Stimulated activated CD8-positive, alpha-beta memory T cell treated with anti-CD3 and anti-CD28 coated beads, Interleukin-7, amount 100 ng/mL, for 24 hours (primary cell): Measurements from ENCODE around the gene DMBX1.

Experiments used
- DNase-seq: peaks from one replicate; pipeline ENCODE4 v3.0.0-alpha.2; 2020; ENCODE audit warnings: low read depth

Gene DMBX1

GRCh38 chr1:46459315-46459714, 30.3 kb upstream of the DMBX1 start:
- DNase-seq = no peak

- DNase-seq = no peak
Measured at GRCh38 chr1:46461017-46461808, 28.4 kb upstream of the DMBX1 start.

GRCh38 chr1:46461809-46462448, 27.7 kb upstream of the DMBX1 start:
- no peak for DNase-seq

GRCh38 chr1:46464013-46464548, 25.6 kb upstream of the DMBX1 start:
- no peak for DNase-seq

GRCh38 chr1:46464915-46465314, 24.7 kb upstream of the DMBX1 start:
- DNase-seq = no peak

GRCh38 chr1:46465981-46466476, 23.6 kb upstream of the DMBX1 start:
- no peak for DNase-seq

- DNase-seq = no peak
Measured at GRCh38 chr1:46466477-46467182, 23.0 kb upstream of the DMBX1 start.

- no peak for DNase-seq
Measured at GRCh38 chr1:46467183-46467504, 22.5 kb upstream of the DMBX1 start.

- no peak for DNase-seq
Measured at GRCh38 chr1:46469881-46470280, 19.8 kb upstream of the DMBX1 start.

GRCh38 chr1:46471848-46472492, 17.7 kb upstream of the DMBX1 start:
- DNase-seq = no peak

GRCh38 chr1:46472498-46473181, 17.0 kb upstream of the DMBX1 start:
- DNase-seq = no peak

GRCh38 chr1:46473991-46474390, 15.6 kb upstream of the DMBX1 start:
- no peak for DNase-seq

- DNase-seq = no peak
Measured at GRCh38 chr1:46474570-46474969, 15.1 kb upstream of the DMBX1 start.

- DNase-seq = no peak
Measured at GRCh38 chr1:46476673-46477072, 13.0 kb upstream of the DMBX1 start.

- DNase-seq = peak; percentile 67
Measured at GRCh38 chr1:46477153-46477929, 12.3 kb upstream of the DMBX1 start.

GRCh38 chr1:46478721-46479485, 10.7 kb upstream of the DMBX1 start:
- DNase-seq = no peak

GRCh38 chr1:46479744-46480350, 9.8 kb upstream of the DMBX1 start:
- no peak for DNase-seq

- DNase-seq = no peak
Measured at GRCh38 chr1:46480959-46481646, 8.5 kb upstream of the DMBX1 start.

- no peak for DNase-seq
Measured at GRCh38 chr1:46481961-46482360, 7.7 kb upstream of the DMBX1 start.
